ENCODE results near the gene SPIRE2. TPM values are rescaled to one million over a fixed set of nuclear protein-coding genes. Genes with fewer than 3 reads are reported as not detected.

The SPIRE2 gene
- 21.0 TPM for total RNA-seq

DNA sequence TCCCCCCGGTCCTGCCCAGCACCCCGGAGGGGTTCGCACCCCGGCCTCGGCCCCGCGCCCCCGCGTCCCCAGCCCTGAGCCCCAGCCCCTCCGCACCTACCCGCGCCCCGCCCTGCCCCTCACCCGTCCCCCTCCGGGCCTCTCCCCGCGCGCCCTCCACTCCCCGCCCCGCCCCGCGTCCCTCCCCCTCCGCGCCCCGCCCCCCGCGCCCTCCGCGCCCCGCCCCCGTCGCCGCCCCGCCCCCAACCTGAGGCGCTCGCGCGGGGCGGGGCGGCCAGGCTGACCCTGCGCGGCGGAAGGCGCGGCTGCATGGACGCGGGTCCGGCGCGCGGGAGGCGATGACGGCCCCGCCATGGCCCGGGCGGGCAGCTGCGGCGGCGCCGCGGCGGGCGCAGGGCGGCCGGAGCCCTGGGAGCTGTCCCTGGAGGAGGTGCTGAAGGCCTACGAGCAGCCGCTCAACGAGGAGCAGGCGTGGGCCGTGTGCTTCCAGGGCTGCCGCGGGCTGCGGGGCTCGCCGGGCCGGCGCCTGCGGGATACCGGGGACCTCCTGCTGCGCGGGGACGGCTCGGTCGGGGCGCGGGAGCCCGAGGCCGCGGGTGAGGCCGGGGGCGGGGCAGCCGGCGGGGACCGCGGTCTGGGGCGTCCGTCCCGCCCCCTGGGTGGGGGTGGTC, at the start of gene SPIRE2:
TSS of gene SPIRE2 (plus strand) at position 277 of the 671 bp plus-strand sequence. CDS start at position 353, 76 bp downstream.

GRCh38 chr16:89873109-89873971, 45.1 kb downstream of the SPIRE2 start, which contains the start of gene TCF25:
TSS of gene TCF25 (plus strand) at chr16:89873592. CDS start at chr16:89873668, 76 bp downstream.

DNA sequence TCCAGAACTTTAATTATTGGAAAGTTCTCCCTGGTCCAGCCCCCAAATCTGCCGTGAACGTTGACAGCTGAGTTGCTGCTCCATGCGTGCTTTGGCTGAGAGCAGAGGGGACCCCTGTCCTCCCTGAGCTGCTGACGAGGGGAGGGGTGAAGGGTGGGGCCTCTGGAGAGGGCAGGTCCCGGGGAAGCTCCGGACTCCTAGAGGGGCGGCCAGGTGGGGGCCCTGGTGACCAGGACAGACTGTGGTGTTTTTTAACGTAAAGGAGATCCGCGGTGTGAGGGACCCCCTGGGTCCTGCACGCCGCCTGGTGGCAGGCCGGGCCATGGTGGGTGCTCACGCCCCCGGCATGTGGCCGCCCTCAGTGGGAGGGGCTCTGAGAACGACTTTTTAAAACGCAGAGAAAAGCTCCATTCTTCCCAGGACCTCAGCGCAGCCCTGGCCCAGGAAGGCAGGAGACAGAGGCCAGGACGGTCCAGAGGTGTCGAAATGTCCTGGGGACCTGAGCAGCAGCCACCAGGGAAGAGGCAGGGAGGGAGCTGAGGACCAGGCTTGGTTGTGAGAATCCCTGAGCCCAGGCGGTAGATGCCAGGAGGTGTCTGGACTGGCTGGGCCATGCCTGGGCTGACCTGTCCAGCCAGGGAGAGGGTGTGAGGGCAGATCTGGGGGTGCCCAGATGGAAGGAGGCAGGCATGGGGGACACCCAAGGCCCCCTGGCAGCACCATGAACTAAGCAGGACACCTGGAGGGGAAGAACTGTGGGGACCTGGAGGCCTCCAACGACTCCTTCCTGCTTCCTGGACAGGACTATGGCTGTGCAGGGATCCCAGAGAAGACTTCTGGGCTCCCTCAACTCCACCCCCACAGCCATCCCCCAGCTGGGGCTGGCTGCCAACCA, 90.4 kb downstream of the SPIRE2 start, which contains the start of gene MC1R:
TSS of gene MC1R (plus strand) at position 410 of the 895 bp plus-strand sequence. CDS start at position 807, 397 bp downstream.

Other genes with a start within 250 kb of the SPIRE2 start
- 4.6 TPM for gene DPEP1, start 214.8 kb upstream of the SPIRE2 start, total RNA-seq
- 85.6 TPM for gene CHMP1A, start 170.8 kb upstream of the SPIRE2 start, total RNA-seq
- 11.8 TPM for gene SPATA33, start 170.6 kb upstream of the SPIRE2 start, total RNA-seq
- 36.9 TPM for gene CDK10, start 141.8 kb upstream of the SPIRE2 start, total RNA-seq
- 23.3 TPM for gene SPATA2L, start 126.8 kb upstream of the SPIRE2 start, total RNA-seq
- gene VPS9D1, start 107.6 kb upstream of the SPIRE2 start, total RNA-seq, result 15.0 TPM
- gene ZNF276, start 106.9 kb upstream of the SPIRE2 start, total RNA-seq, result 16.1 TPM
- gene FANCA, start 11.8 kb upstream of the SPIRE2 start, total RNA-seq, result 13.1 TPM
- 176 TPM for gene TCF25, start 45.1 kb downstream of the SPIRE2 start, total RNA-seq
- gene MC1R, start 90.4 kb downstream of the SPIRE2 start, total RNA-seq, result 3.5 TPM
- gene TUBB3, start 94.9 kb downstream of the SPIRE2 start, total RNA-seq, result 2,197 TPM
- gene DEF8, start 120.3 kb downstream of the SPIRE2 start, total RNA-seq, result 78.4 TPM
- 22.4 TPM for gene DBNDD1, start 191.0 kb downstream of the SPIRE2 start, total RNA-seq
- not detected for gene PRDM7, start 248.9 kb downstream of the SPIRE2 start, total RNA-seq